ENCODE data around the gene ELOVL4. TPM values are rescaled to one million over a fixed set of nuclear protein-coding genes. Genes with fewer than 3 reads are reported as not detected.
A peak's percentile ranks its signal among the peaks of the same experiment; 100 is the strongest.

The ELOVL4 gene
- total RNA-seq, 1 experiment from 2014 or later = 6.2 TPM

DNA sequence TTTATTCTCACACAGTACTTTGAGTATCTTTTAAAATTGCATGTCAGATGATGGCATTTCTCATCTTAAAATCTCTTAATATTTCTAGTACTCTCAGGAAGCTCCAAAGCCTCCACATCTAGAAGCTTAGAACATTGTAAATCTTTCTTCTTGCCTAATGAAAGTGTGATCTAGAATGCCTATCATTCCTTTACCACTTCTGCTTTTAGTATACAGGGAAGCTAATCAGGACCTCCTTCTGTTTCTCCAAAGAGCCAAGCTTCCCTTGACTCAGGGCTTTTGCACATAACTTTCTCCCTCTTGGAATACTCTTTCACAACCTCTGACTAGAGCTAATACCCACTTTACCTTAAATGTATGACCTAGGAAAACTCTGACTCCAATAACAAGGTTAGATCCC is 7.5 kb upstream of the ELOVL4 start:
- H3K4me3 Mint-ChIP-seq (ENCODE audit: unreplicated experiment) = no peak overlapping the region
- no peaks in the 10 kb centered on the region for H3K36me3 Mint-ChIP-seq (ENCODE audit: insufficient read depth, unreplicated experiment)
- intact Hi-C loops (cut with micrococcal nuclease) = no loop called here
- ChIA-PET CTCF (interaction anchor here (0.6 to 1.9 kb wide), 4 partner anchors 8 to 236 kb away, joined by 3 to 8 read pairs (median 4); no protein-coding TSS in a partner anchor), POLR2A (interaction anchor here (1.1 kb wide), 1 partner anchor 189 kb away, joined by 3 read pairs; no protein-coding TSS in a partner anchor)
- BruUV-seq (replicated peaks) = no TSS peak
- TF ChIP-seq, protein P1, sequence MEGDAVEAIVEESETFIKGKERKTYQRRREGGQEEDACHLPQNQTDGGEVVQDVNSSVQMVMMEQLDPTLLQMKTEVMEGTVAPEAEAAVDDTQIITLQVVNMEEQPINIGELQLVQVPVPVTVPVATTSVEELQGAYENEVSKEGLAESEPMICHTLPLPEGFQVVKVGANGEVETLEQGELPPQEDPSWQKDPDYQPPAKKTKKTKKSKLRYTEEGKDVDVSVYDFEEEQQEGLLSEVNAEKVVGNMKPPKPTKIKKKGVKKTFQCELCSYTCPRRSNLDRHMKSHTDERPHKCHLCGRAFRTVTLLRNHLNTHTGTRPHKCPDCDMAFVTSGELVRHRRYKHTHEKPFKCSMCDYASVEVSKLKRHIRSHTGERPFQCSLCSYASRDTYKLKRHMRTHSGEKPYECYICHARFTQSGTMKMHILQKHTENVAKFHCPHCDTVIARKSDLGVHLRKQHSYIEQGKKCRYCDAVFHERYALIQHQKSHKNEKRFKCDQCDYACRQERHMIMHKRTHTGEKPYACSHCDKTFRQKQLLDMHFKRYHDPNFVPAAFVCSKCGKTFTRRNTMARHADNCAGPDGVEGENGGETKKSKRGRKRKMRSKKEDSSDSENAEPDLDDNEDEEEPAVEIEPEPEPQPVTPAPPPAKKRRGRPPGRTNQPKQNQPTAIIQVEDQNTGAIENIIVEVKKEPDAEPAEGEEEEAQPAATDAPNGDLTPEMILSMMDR (IDR thresholded peaks at IDR 0.05; ENCODE audit: unreplicated experiment) = no peak
- H3K4me1 Mint-ChIP-seq (ENCODE audit: insufficient read depth, unreplicated experiment) = no peaks in the 10 kb centered on the region
- H3K27ac Mint-ChIP-seq (ENCODE audit: low read depth, unreplicated experiment) = no peak overlapping the region
- H3K27me3 Mint-ChIP-seq (ENCODE audit: insufficient read depth, unreplicated experiment) = no peaks in the 10 kb centered on the region
- no peak for DNase-seq (ENCODE audit: unreplicated experiment)
- no peaks in the 10 kb centered on the region for H3K9me3 Mint-ChIP-seq (ENCODE audit: unreplicated experiment)

- POLR2A ChIA-PET = interaction anchor here (0.6 to 1.2 kb wide), 5 partner anchors 55 to 404 kb away, joined by 3 to 5 read pairs (median 3); partner anchors contain the start of gene TTK
- peak; percentile 79 for DNase-seq (ENCODE audit: unreplicated experiment)
- no peaks in the 10 kb centered on the region for H3K27me3 Mint-ChIP-seq (ENCODE audit: insufficient read depth, unreplicated experiment)
- BruUV-seq (replicated peaks) = no TSS peak
- intact Hi-C loops (cut with micrococcal nuclease) = loop anchor here (1.0 kb wide), 3 partner anchors 35 to 145 kb away; partner anchors contain the start of gene TTK
- TF ChIP-seq, protein P1 (IDR thresholded peaks at IDR 0.05; ENCODE audit: unreplicated experiment) = peak; percentile 51
- H3K4me1 Mint-ChIP-seq (ENCODE audit: insufficient read depth, unreplicated experiment) = peaks cover 14% of the 10 kb centered on the region
- CTCF ChIA-PET = interaction anchor here (0.7 to 2.4 kb wide), 29 partner anchors 9 to 220 kb away, joined by 3 to 23 read pairs (median 4); no protein-coding TSS in a partner anchor
- no peaks in the 10 kb centered on the region for H3K36me3 Mint-ChIP-seq (ENCODE audit: insufficient read depth, unreplicated experiment)
- H3K9me3 Mint-ChIP-seq (ENCODE audit: unreplicated experiment) = no peaks in the 10 kb centered on the region
- no peak overlapping the region for H3K4me3 Mint-ChIP-seq (ENCODE audit: unreplicated experiment)
- H3K27ac Mint-ChIP-seq (ENCODE audit: low read depth, unreplicated experiment) = no peak overlapping the region
Observed at GRCh38 chr6:79949233-79949632, 1.9 kb upstream of the ELOVL4 start.

DNA sequence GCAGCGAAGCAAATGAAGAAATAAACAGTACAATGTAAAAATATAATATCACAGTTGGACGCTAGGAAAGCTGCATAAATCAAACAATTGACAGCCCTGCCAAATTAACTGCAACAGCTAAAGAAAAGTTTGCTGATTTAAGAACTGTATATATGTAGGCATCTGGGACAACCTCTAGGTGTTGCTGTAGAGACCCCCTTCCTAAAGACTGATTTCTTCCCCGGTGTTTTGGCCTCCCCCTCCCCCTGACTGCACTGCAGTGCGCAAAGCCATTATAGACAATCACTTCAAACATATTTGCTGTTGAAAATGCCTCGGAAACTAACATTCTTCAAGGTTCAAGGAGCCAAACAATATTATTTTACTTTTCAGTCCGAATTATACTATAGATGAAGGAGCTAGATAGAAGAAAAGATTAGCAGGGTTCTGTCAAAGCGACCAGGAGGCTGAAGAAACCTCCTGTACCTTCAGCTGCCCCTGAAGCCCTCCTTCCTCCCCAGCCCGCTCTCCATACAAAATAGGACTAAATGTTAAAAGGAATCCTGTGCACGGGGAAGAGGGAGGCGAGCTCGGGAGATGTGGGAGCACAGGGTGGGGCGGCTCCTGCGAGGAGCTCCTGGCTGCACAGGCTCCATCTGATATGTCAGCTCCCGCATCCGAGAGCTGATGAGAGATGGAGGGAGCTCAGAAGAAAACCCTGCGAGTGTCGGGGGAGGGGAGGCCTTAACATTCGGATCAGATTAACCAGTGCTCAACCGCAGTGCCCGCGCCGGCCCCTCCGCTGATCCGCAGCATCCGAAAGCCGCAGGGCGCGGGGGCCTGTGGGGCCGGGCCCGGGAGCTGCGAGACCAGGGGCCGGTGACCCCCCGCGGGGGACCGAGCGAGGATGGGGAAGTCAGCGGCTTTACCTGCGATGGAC is 822 bp downstream of the ELOVL4 start:
- no TSS peak for BruUV-seq (replicated peaks)
- Mint-ChIP-seq H3K9me3 (ENCODE audit: unreplicated experiment) (no peaks in the 10 kb centered on the region), H3K27ac (ENCODE audit: low read depth, unreplicated experiment) (peak overlapping the region; percentile 65), H3K4me3 (ENCODE audit: unreplicated experiment) (peak overlapping the region; percentile 95), H3K4me1 (ENCODE audit: insufficient read depth, unreplicated experiment) (peaks cover 19% of the 10 kb centered on the region), H3K27me3 (ENCODE audit: insufficient read depth, unreplicated experiment) (no peaks in the 10 kb centered on the region), H3K36me3 (ENCODE audit: insufficient read depth, unreplicated experiment) (no peaks in the 10 kb centered on the region)
- TF ChIP-seq, protein P1 (IDR thresholded peaks at IDR 0.05; ENCODE audit: unreplicated experiment) = peak; percentile 39
- peak; percentile 41 for DNase-seq (ENCODE audit: unreplicated experiment)
- POLR2A ChIA-PET = interaction anchor here (0.6 to 2.8 kb wide), 11 partner anchors 30 to 161 kb away, joined by 3 to 23 read pairs (median 4); no protein-coding TSS in a partner anchor
- intact Hi-C loops (cut with micrococcal nuclease) = loop anchor here (2.0 kb wide), 1 partner anchor 78 kb away; no protein-coding TSS in a partner anchor
- CTCF ChIA-PET = interaction anchor here (0.6 to 1.7 kb wide), 19 partner anchors 8 to 320 kb away, joined by 3 to 10 read pairs (median 4); no protein-coding TSS in a partner anchor

GRCh38 chr6:79943133-79943532 is 4.2 kb downstream of the ELOVL4 start:
- ChIA-PET CTCF (interaction anchor here (0.6 to 1.6 kb wide), 5 partner anchors 41 to 157 kb away, joined by 3 to 9 read pairs (median 3); no protein-coding TSS in a partner anchor), POLR2A (interaction anchor here (0.6 to 0.9 kb wide), 4 partner anchors 9 to 54 kb away, joined by 3 to 4 read pairs (median 3); no protein-coding TSS in a partner anchor)
- no peaks in the 10 kb centered on the region for H3K36me3 Mint-ChIP-seq (ENCODE audit: insufficient read depth, unreplicated experiment)
- intact Hi-C loops (cut with micrococcal nuclease) = no loop called here
- H3K4me1 Mint-ChIP-seq (ENCODE audit: insufficient read depth, unreplicated experiment) = peaks cover 19% of the 10 kb centered on the region
- DNase-seq (ENCODE audit: unreplicated experiment) = no peak
- H3K9me3 Mint-ChIP-seq (ENCODE audit: unreplicated experiment) = no peaks in the 10 kb centered on the region
- H3K4me3 Mint-ChIP-seq (ENCODE audit: unreplicated experiment) = no peak overlapping the region
- BruUV-seq (replicated peaks) = no TSS peak
- H3K27ac Mint-ChIP-seq (ENCODE audit: low read depth, unreplicated experiment) = no peak overlapping the region
- no peaks in the 10 kb centered on the region for H3K27me3 Mint-ChIP-seq (ENCODE audit: insufficient read depth, unreplicated experiment)
- TF ChIP-seq, protein P1 (IDR thresholded peaks at IDR 0.05; ENCODE audit: unreplicated experiment) = no peak

Data from MCF 10A (cell line).